ENCODE results near the gene ADGRD1. TPM values are rescaled to one million over a fixed set of nuclear protein-coding genes. Genes with fewer than 3 reads are reported as not detected.

Gene ADGRD1
- total RNA-seq, 1 experiment from 2014 or later: 0.77 TPM

- TF ChIP-seq ATF6 (CRISPR knock-in tag; IDR thresholded peaks at IDR 0.05): no peak
- TF ChIP-seq STAT6 (CRISPR knock-in tag; conservative IDR thresholded peaks at IDR 0.05; ENCODE audit: low read depth): no peak
- TF ChIP-seq ZBTB21 (CRISPR knock-in tag; IDR thresholded peaks at IDR 0.05; ENCODE audit: borderline replicate concordance): no peak
- TF ChIP-seq PRDM15 (CRISPR knock-in tag; IDR thresholded peaks at IDR 0.05): no peak
- TF ChIP-seq ZNF317 (CRISPR knock-in tag; IDR thresholded peaks at IDR 0.05; ENCODE audit: borderline replicate concordance, low read depth): no peak
- no peak for TF ChIP-seq ZNF219 (CRISPR knock-in tag; IDR thresholded peaks at IDR 0.05; ENCODE audit: borderline replicate concordance)
- no peak for TF ChIP-seq NR3C1 (CRISPR knock-in tag; conservative IDR thresholded peaks at IDR 0.05; ENCODE audit: low read depth)
- no peak for TF ChIP-seq ZNF232 (CRISPR knock-in tag; IDR thresholded peaks at IDR 0.05)
- TF ChIP-seq SMAD3 (CRISPR knock-in tag; IDR thresholded peaks at IDR 0.05; ENCODE audit: borderline replicate concordance): no peak
- no peak for TF ChIP-seq ZNF263 (CRISPR knock-in tag; IDR thresholded peaks at IDR 0.05; ENCODE audit: low read depth)
- no peak for TF ChIP-seq RELA (CRISPR knock-in tag; IDR thresholded peaks at IDR 0.05; ENCODE audit: borderline replicate concordance)
Observed at GRCh38 chr12:130990034-130990433, 36.3 kb downstream of the ADGRD1 start (continued).

GRCh38 chr12:130992448-130992847, 38.7 kb downstream of the ADGRD1 start:
- peaks cover 8% of the 10 kb centered on the region for H3K9me3 Mint-ChIP-seq
- no peak for DNase-seq (ENCODE audit: low spot score)
- TF ChIP-seq IRF1 (CRISPR knock-in tag; IDR thresholded peaks at IDR 0.05) (no peak), AR (CRISPR knock-in tag; IDR thresholded peaks at IDR 0.05) (no peak), ZNF671 (CRISPR knock-in tag; IDR thresholded peaks at IDR 0.05) (no peak), ZNF219 (CRISPR knock-in tag; IDR thresholded peaks at IDR 0.05; ENCODE audit: borderline replicate concordance) (no peak), NFYB (CRISPR knock-in tag; conservative IDR thresholded peaks at IDR 0.05; ENCODE audit: low read depth) (no peak), MXD4 (CRISPR knock-in tag; IDR thresholded peaks at IDR 0.05; ENCODE audit: borderline replicate concordance) (no peak), IRF2 (CRISPR knock-in tag; IDR thresholded peaks at IDR 0.05; ENCODE audit: borderline replicate concordance, low read depth) (no peak), ZNF232 (CRISPR knock-in tag; IDR thresholded peaks at IDR 0.05) (no peak)
- H3K27me3 Mint-ChIP-seq (ENCODE audit: low read depth): no peaks in the 10 kb centered on the region
- no peak overlapping the region for H3K4me3 Mint-ChIP-seq
- H3K4me1 Mint-ChIP-seq: no peaks in the 10 kb centered on the region
- H3K36me3 Mint-ChIP-seq: peaks cover 3% of the 10 kb centered on the region; the same call in 1 of the 2 replicates
- no peak overlapping the region for H3K27ac Mint-ChIP-seq
- ChIA-PET CTCF (no interaction called here), POLR2A (no interaction called here)
- ATAC-seq: no peak

Measured in WTC11 (cell line).